HG03095 (cell line): ENCODE measurements around the gene ST8SIA2.

Experiments
- ATAC-seq: cut with Tn5 transposase; IDR thresholded peaks from one replicate; pipeline ENCODE4 v1.9.1; 2021; ENCODE audit warnings: moderate library complexity; ENCODE audit not compliant: unreplicated experiment

Gene ST8SIA2, protein sequence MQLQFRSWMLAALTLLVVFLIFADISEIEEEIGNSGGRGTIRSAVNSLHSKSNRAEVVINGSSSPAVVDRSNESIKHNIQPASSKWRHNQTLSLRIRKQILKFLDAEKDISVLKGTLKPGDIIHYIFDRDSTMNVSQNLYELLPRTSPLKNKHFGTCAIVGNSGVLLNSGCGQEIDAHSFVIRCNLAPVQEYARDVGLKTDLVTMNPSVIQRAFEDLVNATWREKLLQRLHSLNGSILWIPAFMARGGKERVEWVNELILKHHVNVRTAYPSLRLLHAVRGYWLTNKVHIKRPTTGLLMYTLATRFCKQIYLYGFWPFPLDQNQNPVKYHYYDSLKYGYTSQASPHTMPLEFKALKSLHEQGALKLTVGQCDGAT

DNA sequence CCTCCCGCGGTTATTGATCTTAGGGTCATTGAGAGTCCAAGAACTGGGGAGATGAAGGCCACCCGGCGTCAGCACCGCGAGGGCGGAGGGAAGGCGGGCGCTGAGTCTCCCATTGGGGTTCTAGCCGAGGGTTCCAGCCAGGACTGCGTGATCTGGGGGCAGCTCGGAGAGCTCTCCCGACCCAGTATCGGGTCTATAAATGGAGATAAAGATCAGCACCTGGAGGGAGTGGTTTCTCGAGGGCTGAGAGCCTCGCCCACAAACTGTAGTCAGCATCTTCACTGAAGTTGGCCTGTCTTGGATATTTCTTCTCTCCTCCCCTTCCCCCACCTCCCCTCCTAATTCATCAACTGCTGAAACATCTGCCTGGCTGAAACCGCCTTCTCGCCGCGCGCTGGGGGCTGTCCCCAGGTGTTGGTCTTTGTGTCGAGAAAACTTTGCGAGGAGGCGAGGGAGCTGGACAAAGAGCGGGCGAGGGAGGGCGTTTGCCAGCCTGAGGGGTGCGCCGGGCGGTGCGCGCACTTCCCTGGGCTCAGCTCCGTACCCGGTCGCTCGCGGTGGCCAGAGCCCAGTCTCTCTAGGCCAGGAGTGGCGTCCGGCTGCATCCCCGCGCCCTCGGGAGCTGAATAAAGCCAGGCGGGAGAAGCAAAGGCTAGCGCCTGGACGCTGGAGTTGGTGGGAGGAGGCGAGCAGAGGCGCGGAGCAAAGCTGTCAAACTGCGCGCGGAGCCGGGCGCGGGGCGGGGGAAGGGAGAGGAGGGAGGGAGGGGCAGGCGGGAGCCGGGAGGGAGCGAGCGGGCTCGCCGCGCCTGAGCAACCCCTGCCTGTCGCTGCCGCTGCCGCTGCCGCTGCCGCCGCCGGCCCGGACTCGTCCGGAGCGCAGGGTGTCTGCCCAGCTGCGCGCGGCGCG, at the start of gene ST8SIA2:
Gene ST8SIA2 (plus strand): TSS at position 811 of the 909 bp plus-strand sequence. CDS start 184 bp downstream, outside the sequence.
- ATAC-seq: no peak

DNA sequence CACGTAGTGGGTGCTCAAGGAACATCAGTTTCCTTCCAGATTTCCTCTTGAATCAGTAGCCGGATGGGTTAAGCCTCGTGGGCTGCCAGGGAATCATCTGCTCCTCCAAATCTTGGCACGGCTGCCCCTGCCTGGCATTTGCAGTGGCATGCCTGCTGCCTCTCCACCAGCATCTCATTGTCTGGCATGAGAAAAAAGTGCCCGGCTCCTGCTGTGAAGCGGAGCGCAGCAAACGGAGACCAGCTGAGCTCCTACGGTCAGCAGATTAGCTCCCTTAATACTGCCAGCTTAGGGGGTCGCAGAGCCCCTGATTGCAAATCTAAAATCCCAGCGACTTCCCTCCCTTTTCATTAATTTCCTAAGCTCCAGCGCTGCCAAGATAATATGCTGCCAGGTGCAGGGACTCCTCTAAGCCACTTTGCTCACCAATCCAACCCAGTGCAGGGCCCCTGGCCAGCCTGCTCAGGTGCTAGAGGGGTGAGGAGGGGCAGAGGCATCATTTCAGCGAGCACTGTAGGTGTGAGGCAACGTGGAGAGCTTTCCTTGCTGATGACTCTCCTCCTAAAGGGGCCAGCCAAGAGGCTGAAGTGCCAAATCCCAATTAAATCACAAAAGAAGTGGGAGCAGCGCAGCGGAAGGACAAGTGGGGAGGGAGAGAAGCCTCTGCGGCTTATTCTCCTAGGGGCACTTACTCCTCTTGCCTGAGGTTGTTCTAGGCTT, 49.6 kb upstream of the ST8SIA2 start:
- no peak for ATAC-seq

DNA sequence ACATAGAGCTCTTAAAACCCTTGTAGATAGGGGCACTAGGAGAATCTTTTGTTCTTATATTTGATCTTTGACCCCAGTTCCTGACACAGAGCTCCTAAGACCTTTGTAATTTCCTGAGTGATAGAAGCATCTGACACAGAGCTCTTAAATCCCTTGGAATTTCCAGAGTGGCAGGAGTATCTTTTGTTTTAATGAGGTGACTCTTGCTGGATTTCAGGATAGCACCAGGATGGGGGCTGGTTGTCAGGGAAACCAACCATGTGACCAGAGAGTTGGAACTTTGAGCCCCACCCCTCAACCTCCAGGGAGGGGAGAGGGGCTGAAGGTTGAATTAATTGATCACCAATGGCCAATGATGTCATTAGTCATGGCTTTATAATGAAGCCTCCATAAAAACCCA, 47.6 kb upstream of the ST8SIA2 start:
- ATAC-seq: no peak

DNA sequence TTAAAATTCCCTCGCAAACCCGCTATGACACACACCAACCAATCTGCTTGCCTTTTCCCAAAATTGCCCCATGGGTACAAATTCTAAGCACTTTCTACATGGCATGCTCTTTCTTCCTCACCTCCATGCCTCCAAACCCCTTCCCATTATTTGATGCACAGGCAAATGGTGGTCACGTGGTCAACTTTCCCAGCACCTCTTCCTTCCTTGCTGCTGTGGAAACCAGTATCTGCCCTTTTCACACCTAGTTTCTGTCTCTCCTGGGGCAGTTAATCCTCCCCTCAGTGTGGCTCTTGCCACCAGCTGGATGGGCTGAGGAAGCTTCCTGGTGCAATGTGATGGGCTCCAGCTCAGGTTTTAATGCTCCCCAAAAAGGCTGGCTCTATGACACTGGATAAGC, 38.4 kb upstream of the ST8SIA2 start:
- no peak for ATAC-seq

DNA sequence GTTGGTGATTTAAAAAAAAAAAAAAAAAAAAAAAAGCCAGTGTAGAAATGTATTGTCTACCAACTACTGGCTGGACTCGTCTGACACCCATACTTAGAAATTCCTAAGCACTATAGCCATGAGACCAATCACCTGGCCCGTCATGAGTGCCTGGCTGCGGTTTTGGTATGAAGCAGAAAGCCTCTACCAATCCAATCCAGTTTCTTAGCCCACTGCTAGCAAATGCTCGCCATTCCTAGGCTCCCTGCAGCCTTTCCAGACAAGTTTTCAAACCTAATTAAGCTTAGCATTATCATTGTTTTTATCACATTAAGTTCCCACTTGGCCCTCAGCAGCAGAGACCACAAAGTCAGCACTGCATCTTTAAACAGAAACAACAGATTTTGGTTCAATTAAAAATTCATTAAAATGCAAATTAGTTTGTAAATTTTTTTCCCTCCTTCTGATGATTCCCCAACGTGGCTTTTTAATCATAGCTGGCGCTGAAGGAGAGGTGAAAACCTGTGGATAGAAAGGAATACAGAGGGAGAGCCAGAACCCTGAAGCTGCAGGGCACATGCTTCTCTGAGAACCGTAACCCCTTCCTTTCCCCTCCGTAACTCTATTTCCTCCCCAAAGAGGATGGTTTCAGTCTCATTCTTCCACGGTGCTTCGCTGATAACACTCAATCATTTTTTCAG, 32.2 kb upstream of the ST8SIA2 start:
- ATAC-seq: no peak

DNA sequence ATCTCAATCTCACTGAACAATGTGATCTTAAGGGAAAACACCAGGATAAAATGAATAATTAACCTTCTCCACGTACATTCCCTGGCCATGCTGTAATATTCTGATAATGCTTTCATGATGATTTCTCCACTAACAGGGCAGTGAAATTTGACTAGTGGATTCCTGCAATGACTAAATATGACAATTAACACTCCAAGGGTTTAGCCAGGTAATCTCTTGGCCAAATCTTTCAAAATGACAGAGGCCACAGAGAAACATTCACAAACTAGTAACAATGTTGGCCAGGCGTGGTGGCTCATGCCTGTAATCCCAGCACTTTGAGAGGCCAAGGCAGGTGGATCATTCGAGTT, 31.7 kb upstream of the ST8SIA2 start:
- no peak for ATAC-seq

DNA sequence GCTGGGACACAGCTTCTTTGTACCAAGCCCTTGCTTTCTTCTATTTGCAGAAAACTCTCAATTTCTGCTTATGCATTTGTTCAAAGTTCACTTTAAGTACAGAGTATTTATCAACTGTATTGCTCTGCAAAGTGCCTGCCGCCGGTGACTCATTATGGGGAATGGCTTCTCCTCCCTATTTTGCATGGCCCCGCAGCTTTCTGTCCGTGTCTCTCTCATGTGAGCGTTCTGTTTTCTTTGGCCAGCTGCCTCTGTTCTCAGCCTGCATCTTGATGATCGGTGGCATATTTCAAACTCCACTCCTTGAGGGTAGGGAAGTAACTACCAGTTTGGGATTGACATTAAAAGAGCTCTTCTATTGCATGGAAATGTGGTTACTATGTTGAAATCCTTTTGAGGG, 28.6 kb upstream of the ST8SIA2 start:
- ATAC-seq: no peak

DNA sequence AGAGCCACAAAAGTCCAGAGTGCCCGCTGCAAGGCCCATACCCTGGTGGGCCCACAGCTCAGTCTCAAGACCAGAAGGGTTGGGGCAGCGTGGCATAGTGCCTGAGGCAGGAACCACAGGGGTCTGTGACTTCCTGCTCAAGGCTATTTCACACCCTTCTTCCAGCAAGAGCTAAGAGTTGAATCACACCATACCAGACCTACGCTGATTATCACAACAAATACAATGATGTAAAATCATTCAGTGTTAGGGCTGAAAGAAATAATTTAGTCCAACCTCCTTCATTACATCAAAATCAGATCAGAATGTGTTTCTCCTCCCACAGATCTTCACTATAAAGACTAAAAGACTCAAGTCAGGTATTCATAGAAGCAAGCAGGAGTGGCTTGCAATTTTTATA, 27.8 kb upstream of the ST8SIA2 start:
- no peak for ATAC-seq

DNA sequence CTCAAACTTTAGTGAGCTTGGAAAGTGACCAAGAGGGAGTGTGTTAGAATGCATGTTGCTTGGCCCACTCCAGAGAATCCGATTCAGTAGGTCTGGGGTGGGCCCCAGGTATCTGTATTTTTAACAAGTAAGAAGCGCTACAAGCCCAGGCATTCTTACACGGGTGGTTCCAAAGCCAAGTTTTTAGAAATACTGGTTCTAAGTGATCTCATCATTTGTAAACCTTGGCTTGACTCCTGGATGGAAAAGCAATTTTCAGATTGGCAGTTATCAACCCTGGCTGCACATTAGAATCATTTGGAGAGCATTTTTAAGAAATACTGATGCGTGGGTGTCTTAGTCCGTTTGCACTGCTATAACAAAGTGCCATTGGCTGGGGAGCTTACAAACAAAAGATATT, 27.3 kb upstream of the ST8SIA2 start:
- ATAC-seq: no peak

DNA sequence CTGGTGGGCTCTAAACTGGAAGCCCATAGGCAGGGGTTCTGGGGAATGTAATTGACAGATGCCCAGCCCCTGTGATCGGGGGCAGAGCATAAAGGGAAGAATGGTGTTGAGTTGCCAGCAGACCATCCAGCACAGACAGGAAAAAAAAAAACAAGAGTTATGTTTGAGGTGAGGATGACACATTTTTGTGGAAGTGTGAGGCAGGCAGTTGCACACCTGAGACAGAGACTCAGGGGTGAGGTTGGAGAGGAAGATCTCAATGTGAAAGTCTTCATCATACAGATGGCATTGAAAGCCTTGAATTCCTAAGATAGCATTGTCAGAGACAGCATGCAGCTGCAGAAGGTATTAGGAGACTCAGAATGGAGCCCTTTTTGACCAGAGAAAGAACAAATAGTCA, 18.6 kb upstream of the ST8SIA2 start:
- no peak for ATAC-seq

DNA sequence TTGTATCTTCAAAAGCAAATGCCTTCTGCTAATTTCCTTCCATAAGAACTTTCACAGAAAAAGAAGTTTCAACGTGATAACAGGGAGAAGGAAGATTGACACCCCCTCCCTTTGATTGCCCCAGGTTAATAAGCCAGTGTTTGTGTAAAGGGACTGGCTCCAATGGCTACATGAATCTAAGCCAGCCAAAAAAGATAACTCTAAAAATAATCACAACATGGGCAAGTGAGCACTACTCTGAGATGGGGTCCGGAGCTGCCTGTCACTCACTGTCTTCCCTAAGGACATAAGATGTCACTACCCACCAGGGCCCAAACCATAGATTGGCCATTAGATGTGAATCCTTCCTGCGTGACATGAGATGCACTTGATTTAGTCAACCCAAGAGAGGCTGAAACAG, 17.6 kb upstream of the ST8SIA2 start:
- ATAC-seq: no peak

DNA sequence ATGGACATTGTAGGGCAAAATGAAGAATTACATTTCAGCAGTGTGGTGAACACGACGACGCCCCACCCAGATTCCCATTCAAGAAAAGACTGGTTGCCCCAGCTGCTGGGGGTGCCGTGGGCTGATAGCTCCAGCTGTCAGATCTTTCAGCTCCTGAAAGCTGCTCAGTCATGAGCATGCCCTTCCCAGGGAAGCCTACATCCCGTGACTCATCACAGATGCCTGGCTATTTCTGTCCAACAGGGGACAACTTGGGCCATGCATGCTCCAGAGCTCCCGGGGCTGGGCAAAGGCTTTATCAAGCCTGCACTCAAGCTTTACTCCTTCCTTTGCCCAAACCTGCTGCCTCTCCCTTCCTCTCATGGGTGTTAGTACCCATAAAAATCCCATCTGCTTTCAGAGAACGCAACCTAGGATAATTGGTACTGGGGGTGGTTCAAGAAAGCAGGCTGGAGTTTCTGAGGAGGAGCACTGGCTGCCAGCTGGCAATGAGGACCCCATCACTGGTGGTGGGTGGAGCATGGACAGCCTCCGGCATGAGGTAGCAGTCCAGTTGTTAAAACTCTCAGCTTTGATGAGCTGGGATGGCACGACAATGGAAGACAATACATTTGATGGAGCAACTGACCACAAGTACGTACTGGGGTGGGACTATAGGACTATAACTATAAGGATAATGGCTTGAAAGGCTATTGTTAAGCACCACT, 16.4 kb upstream of the ST8SIA2 start:
- no peak for ATAC-seq

DNA sequence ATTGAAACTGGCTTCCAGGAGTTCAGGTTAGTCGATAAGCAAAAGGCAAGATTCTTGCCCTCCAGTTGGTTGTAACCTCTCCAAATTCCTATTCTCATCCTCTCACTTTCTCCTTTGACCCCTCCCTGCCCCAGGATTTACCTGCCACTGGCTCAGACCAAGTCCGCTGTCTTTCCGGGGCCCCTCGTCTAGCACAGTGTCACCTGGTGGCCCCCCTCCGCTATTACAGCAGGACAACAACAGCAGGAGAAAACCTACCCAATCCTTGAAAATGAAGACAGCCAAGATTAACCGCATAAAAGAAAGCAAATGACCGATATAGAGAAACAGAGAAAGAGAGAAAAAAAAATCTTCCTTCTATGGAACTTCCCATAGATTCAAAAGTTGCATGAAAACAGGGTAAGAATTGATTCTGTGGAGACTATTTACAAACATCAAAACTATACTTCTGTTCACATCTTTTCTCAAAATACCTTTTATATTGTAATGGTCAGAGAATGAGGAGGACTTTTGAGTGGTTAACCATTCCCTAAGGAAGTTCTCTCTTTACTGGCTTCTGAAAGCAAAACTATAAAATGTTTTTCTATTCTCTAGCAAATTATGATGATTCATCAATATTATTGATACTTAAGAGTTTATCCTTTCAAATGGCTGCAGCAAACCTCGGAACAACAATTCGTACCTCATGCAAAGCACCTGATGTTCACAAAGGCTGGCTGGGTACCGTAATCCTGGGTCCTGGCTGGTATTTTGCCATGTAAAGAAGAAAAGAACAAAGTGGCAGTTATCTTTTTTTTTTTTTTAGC, 10.0 kb upstream of the ST8SIA2 start:
- ATAC-seq: no peak

DNA sequence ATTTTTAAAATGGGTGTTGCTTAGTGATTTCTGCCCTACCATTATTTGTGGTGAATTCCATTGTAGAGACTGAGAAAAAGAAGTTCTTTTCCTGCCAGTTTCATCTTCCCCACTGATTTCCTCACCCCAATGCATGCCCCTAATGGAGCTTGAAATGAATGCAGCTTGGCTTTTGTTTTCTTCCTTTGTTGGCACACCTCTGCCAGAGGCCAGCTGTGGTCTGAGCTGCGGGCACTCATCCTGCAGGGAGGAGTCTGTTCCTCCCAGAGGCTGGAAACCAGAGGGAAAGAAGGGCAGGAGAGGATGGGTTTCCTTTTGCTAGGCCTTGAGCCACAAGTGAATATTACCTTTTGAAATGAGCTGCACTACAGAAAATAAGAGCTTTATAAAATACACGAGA, 9.3 kb upstream of the ST8SIA2 start:
- ATAC-seq: no peak

DNA sequence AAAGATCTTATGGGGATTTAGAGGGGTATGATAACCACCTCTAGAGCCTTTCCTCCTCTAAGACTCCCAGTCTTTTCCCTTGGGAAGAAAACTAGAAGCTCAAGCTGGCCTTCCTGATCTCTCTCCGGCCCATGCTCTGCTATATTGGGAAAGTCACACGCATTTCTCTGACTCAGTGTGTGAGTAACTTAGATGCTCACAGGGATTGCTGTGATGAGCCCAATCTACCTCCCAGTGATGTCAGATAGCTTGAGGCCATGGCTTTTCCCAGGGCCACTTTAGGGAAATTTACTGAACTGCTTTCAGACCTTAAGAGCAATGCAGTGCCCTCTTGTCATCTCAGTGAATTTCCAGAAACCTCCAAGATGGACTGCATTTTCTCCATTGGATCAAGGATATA, 8.6 kb upstream of the ST8SIA2 start:
- ATAC-seq: no peak

DNA sequence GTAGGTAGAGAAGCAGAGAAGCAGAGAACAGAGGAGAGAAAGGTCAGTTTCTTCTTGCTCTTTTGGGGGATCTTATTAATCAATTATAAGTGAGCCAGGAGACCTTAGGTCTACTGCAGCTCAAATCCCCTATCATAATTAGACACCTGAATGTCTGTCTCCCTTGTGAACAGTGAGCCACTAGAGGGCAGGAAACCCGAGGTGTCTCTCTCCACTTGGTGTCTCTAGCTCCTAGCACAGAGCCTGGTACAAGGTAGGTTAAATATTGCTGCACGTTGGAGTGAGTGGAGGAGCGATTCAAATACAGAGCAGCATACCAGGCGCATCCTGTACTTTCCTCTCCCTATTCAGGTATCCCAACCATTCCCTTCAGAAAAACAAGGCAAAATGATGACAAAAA, 2.0 kb upstream of the ST8SIA2 start:
- no peak for ATAC-seq

DNA sequence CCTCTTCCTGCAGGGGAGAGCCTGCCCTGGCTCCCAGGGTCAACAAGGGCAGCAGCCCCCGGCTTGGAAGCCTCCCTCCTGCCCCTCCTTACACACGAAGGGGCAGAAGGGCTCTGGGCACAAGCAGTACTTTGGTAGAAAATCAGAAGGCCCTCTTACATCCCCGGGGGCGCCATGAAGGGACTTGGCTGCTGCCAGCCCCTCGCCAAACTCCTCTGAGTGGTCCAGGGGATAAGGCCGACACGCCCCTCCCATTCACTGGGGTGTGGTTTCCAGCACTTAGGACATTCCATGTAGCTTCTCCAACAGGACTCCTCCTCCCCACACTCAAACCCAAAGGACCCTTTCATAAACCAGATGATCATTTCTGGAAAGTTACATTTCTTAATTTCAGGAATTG, 1.2 kb upstream of the ST8SIA2 start:
- no peak for ATAC-seq

DNA sequence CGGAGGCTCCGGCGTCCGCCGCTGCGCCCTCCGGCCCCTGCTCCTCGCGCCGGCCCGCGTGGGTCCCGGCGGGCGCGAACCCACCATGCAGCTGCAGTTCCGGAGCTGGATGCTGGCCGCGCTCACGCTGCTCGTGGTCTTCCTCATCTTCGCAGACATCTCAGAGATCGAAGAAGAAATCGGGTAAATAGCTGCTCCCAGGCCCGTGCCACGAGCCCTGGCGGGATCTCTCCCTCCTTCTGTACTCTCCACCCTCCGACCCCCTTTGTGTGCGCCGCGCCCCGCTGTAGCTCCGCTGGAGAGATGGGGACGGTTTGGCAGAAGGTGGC, 263 bp downstream of the ST8SIA2 start:
- ATAC-seq: no peak

DNA sequence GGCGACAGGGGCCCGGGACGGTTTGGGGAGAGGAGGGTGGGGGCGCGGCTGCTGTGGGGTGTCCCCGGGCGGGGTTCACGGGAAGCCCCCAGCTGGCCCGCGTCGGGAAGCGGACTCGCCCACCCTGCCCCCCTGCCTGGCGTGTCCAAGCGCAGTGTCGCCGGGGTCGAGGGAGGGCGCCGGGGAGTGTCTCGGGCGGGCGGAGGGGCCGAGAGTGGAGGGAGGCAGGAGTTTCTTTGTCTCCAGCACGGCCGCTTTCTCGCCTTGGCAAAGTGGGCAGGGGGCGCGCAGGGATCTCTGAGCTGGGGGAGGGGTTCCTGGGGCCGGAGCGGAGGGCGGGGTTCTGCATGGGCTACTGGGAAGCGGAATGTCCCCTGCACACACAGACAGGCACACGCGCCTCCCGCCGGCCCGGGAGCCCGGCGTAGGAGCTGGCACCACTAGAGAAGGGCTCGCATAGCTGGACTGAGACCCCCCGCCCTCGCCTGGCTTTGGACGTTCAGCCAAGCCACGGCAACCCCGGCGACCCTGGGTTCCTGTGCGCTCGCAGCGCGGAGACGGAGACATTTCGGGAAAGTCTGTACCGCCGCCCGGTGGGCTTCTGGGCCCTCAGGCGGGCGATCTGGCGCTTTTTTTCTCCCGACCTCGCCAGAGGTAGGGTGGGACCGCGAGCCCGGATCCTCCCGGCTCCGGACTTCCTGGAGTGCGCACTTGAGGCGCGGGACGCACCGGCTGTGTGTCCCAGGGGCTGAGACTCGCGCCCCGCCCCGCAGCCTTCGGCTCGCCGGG, 822 bp downstream of the ST8SIA2 start:
- ATAC-seq: no peak
